ENCODE measurements around the gene ITK.

- TF ChIP-seq REST (IDR thresholded peaks at IDR 0.05; ENCODE audit: insufficient replicate concordance, low read depth) (no peak), CTCF (IDR thresholded peaks at IDR 0.05; ENCODE audit: insufficient read depth, low read length) (no peak), SPI1 (IDR thresholded peaks at IDR 0.05; ENCODE audit: borderline replicate concordance, low read depth) (no peak), GABPA (IDR thresholded peaks at IDR 0.05; ENCODE audit: low read depth) (no peak), POLR2AphosphoS5 (IDR thresholded peaks at IDR 0.05; ENCODE audit: low read depth) (no peak)
Measured at GRCh38 chr5:157189223-157189622, 8.6 kb downstream of the ITK start.

Data from HL-60 (cell line).